Esophagus squamous epithelium (tissue), 5 donors: ENCODE data around the gene NFATC3. TPM values are rescaled to one million over a fixed set of nuclear protein-coding genes. Genes with fewer than 3 reads are reported as not detected.

Source experiments
- DNase-seq: peaks from one replicate; lab custom pipeline; 2025; lab: John Stamatoyannopoulos, UW
- H3K27ac ChIP-seq, 4 donors: fragments of 200-600 bp; sonication (generic); one replicate each; pipeline ENCODE4 v1.5.1; 2016 to 2019; ENCODE audit warnings: mild to moderate bottlenecking in 1 of 4
- H3K27me3 ChIP-seq, 4 donors: fragments of 200-600 bp; sonication (generic); 1 replicate in 3 of 4; 2 replicates in 1 of 4; pipeline versions ENCODE4 v1.5.1 to v1.6.0; 2017 to 2021; ENCODE audit warnings: antibody characterized with exemption in 1 of 4
- H3K36me3 ChIP-seq, 3 donors: fragments of 200-600 bp; sonication (generic); one replicate each; pipeline ENCODE4 v1.5.1; 2016 to 2019
- H3K4me1 ChIP-seq, 3 donors: fragments of 200-600 bp; sonication (generic); one replicate each; pipeline ENCODE4 v1.5.1; 2017 to 2019
- H3K4me3 ChIP-seq, 4 donors: fragments of 200-600 bp; sonication (generic); 1 replicate in 3 of 4; 2 replicates in 1 of 4; pipeline ENCODE4 v1.5.1; 2016 to 2019; ENCODE audit warnings: mild to moderate bottlenecking in 2 of 4, moderate library complexity in 1 of 4
- H3K9me3 ChIP-seq, 3 donors: fragments of 200-600 bp; sonication (generic); one replicate each; pipeline ENCODE4 v1.5.1; 2016 to 2019
- POLR2A ChIP-seq, 4 donors: fragments of 450-650 bp; IDR thresholded peaks; one replicate each; pipeline ENCODE4 v1.6.1; 2017; ENCODE audit warnings: antibody characterized with exemption in 4 of 4, mild to moderate bottlenecking in 4 of 4, moderate library complexity in 3 of 4
- WGBS, 2 donors: methylation state at CpG; one replicate each; pipeline ENCODE4 v1.1.5; 2018; 5-methylcytosine and 5-hydroxymethylcytosine counted together
- intact Hi-C: fragments of 100-400 bp; cut with DNase I; formaldehyde crosslinking; loops from one replicate; pipeline ENCODE4 v1.15.0; 2022
- total RNA-seq, 4 donors: library from RNA; depleted of rRNA; stranded (reverse); fragments of >200 nt; gene quantifications; one replicate each; pipeline ENCODE4 v1.1.0, GENCODE V29; 2016
- TF ChIP-seq, protein P1 (sequence below), 6 experiments: fragments of 450-650 bp in 4 of 6; fragments of 200-600 bp in 2 of 6; sonication (generic) in 2 of 6; IDR thresholded peaks; one replicate each; pipeline ENCODE4 v1.5.1; 2016 to 2019; ENCODE audit warnings: antibody characterized with exemption in 6 of 6, mild to moderate bottlenecking in 4 of 6, moderate library complexity in 4 of 6
- donor health status: DM: yes; HTN: yes; CAD: no.

NFATC3 gene
- total RNA-seq, 4 donors from 2014 or later = 18.6 to 30.9 (median 20.5) TPM

DNA sequence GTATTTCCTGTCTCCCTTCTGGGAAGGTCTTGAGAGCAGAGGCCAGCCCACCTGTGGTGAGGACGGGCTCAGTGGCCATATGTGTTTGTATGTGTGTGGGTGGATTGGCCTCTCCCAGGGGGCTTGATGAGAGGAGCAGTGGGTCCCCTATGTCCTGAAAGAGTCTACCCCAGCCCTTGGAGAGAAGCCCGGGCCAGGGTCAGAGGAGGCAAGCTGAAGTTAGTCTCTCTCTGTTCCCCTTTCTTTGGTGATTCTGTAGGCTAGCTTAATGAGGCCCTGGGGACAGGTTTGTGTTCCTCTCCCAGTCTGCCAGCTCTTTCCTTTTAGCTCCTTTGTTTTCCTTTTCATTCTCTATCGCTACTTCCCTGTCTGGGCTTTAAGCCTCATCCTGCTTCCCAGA, 23.8 kb upstream of the NFATC3 start:
- no peak for DNase-seq
- intact Hi-C loops = no loop called here
- Histone ChIP-seq H3K27ac (no peak overlapping the region), H3K4me1 (peaks cover 5 to 42% (median 17%) of the 10 kb centered on the region in 3 donors), H3K27me3 (no peaks in the 10 kb centered on the region), H3K9me3 (no peaks in the 10 kb centered on the region), H3K4me3 (no peak overlapping the region), H3K36me3 (peaks cover 0 to 73% (median 0%) of the 10 kb centered on the region in 3 donors)
- TF ChIP-seq, protein P1, sequence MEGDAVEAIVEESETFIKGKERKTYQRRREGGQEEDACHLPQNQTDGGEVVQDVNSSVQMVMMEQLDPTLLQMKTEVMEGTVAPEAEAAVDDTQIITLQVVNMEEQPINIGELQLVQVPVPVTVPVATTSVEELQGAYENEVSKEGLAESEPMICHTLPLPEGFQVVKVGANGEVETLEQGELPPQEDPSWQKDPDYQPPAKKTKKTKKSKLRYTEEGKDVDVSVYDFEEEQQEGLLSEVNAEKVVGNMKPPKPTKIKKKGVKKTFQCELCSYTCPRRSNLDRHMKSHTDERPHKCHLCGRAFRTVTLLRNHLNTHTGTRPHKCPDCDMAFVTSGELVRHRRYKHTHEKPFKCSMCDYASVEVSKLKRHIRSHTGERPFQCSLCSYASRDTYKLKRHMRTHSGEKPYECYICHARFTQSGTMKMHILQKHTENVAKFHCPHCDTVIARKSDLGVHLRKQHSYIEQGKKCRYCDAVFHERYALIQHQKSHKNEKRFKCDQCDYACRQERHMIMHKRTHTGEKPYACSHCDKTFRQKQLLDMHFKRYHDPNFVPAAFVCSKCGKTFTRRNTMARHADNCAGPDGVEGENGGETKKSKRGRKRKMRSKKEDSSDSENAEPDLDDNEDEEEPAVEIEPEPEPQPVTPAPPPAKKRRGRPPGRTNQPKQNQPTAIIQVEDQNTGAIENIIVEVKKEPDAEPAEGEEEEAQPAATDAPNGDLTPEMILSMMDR (IDR thresholded peaks at IDR 0.05) = no peak
- TF ChIP-seq POLR2A (IDR thresholded peaks at IDR 0.05) = no peak
- WGBS, 2 donors = 45 to 85% methylated on average over 2 of the region's 3 CpGs

DNA sequence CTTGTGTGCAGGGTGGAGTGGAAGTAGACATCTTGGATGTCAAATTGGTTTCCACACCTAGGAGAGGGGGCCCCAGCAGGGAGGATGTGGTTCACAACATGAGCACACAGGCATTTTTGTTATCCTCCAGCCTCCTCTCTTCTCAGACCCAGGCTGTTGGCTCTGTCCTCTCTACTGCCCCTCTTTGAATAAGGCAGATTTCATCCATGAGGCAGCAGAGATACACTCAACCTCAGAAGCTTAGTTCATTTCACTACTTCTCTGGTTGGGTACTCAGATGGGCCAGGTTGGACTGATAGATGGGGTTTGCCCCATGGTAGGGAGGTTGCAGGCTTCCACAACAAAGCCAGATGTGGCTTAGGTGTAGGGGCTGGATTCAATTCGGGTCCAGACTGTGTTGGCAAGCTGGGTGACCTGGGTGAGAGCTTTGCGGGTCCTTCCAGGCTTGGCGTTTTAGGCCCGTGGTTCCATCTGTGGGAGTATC, 22.2 kb upstream of the NFATC3 start:
- H3K9me3 ChIP-seq = no peaks in the 10 kb centered on the region
- peaks cover 0 to 74% (median 0%) of the 10 kb centered on the region in 3 donors for H3K36me3 ChIP-seq
- H3K27ac ChIP-seq = no peak overlapping the region
- H3K4me3 ChIP-seq = no peak overlapping the region
- DNase-seq = no peak
- 92 to 98% methylated on average over 4 of the region's 4 CpGs for WGBS, 2 donors
- H3K27me3 ChIP-seq = no peaks in the 10 kb centered on the region
- intact Hi-C loops = no loop called here
- TF ChIP-seq, protein P1 (IDR thresholded peaks at IDR 0.05) = no peak
- no peak for TF ChIP-seq POLR2A (IDR thresholded peaks at IDR 0.05)
- peaks cover 5 to 44% (median 17%) of the 10 kb centered on the region in 3 donors for H3K4me1 ChIP-seq

DNA sequence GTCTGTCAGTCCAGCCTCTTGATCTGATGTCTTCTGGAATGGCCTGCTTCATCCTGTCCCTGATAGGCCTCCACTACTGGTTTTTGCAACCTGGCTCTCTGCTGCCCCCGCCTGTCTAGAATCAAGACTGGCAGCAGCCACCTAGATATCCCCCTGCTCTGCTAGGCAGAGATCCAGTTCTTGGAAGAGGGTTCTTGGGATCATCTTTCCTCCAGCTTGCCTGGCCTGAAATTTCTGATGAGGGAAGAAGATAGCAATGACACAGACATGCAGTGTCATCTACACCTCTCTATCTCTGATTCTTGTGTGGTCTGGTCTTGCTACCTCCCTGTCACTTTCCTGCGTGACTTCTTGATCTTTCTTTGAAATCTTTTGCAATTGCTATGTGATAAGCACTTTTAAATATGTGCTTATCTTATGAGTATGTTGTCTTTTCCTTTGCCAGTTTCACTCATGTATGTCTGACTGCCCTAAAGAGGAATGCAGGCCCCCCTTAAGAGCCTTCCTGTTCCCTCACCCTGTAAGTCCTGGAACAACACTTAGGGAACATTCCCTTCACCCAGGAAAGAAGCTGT, 20.3 kb upstream of the NFATC3 start:
- H3K4me3 ChIP-seq = no peak overlapping the region
- intact Hi-C loops = no loop called here
- H3K36me3 ChIP-seq = peaks cover 0 to 73% (median 0%) of the 10 kb centered on the region in 3 donors
- no peaks in the 10 kb centered on the region for H3K27me3 ChIP-seq
- H3K9me3 ChIP-seq = no peaks in the 10 kb centered on the region
- WGBS, 2 donors = 40 to 47% methylated on average over 2 of the region's 2 CpGs
- DNase-seq = no peak
- TF ChIP-seq POLR2A (IDR thresholded peaks at IDR 0.05) = peak in 1 of 4 donors; percentile 19
- TF ChIP-seq, protein P1 (IDR thresholded peaks at IDR 0.05) = peak; percentile 33 to 84 (median 78)
- H3K27ac ChIP-seq = peak overlapping the region in 3 of 4 donors; percentile 54 to 67 (median 66)
- H3K4me1 ChIP-seq = peaks cover 5 to 56% (median 25%) of the 10 kb centered on the region in 3 donors

DNA sequence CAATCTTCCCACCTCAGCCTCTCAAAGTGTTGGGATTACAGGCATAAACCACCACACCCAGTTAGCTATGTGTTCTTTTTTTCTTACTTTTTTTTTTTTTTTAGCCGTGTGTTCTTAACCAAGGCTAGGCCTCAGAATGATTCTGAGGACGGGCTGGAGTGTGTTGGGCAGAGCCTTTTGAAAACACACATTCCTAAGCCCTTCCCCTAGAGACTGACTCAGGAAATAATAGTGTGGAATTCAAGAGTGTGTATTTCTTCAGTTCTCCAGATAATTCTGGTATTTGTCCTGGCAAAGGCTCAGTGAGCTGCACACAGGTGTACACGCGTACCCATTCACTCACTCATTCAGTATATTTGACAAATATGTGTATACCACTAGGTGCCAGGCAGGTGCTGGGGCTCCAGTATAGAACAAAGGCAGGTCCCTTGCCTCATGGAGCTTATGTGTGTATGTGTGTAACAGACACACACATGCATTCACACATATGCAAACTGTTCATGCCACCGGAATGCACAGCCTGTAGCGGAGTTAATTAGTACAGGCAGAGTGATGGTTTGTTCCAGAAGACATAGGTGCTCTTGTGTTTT, 19.4 kb upstream of the NFATC3 start:
- no peak for TF ChIP-seq POLR2A (IDR thresholded peaks at IDR 0.05)
- TF ChIP-seq, protein P1 (IDR thresholded peaks at IDR 0.05) = peak in 1 of 6 experiments; percentile 7
- no peak for DNase-seq
- Histone ChIP-seq H3K4me3 (no peak overlapping the region), H3K36me3 (peaks cover 0 to 73% (median 0%) of the 10 kb centered on the region in 3 donors), H3K9me3 (no peaks in the 10 kb centered on the region), H3K27ac (peak overlapping the region in 3 of 4 donors; percentile 54 to 67 (median 66)), H3K27me3 (no peaks in the 10 kb centered on the region), H3K4me1 (peaks cover 5 to 56% (median 27%) of the 10 kb centered on the region in 3 donors)
- intact Hi-C loops = no loop called here
- 58 to 70% methylated on average over 4 to 6 of the region's 6 CpGs for WGBS, 2 donors

DNA sequence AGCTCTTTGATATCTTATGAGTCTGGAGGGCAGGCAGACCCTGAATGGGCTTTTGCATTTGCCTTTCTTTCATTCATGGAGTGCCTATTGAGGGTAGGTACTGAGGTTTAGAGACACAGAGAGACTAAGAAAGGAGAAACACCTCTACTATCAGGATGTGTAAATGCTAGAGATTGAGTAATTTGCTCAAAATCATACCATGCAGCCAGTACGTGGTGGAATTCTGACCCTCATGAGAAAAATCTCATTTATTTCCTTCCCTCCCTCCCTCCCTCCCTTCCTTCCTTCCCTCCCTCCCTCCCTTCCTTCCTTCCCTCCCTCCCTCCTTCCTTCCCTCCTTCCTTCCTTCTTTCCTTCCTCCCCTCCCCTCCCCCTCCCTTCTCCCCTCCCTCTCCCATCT, 18.4 kb upstream of the NFATC3 start:
- TF ChIP-seq POLR2A (IDR thresholded peaks at IDR 0.05) = no peak
- TF ChIP-seq, protein P1 (IDR thresholded peaks at IDR 0.05) = no peak
- Histone ChIP-seq H3K36me3 (peaks cover 0 to 73% (median 2%) of the 10 kb centered on the region in 3 donors), H3K9me3 (no peaks in the 10 kb centered on the region), H3K27me3 (no peaks in the 10 kb centered on the region), H3K4me3 (no peak overlapping the region), H3K27ac (no peak overlapping the region), H3K4me1 (peaks cover 8 to 59% (median 28%) of the 10 kb centered on the region in 3 donors)
- no peak for DNase-seq
- intact Hi-C loops = no loop called here
- 25 to 56% methylated on average over 1 of the region's 1 CpG for WGBS, 2 donors
